DND-41 (cell line): Measurements from ENCODE around the gene CCN2.

Experiments used
- ATAC-seq: fragments of 200-7000 bp; cut with Tn5 transposase; 3 replicates; pipeline ENCODE4 v1.9.1; 2021; ENCODE audit warnings: low read depth; ENCODE audit not compliant: insufficient read depth
- DNase-seq: peaks from one replicate; pipeline ENCODE4 v3.0.0-alpha.2; 2020
- H2AFZ ChIP-seq: 2 replicates; pipeline ENCODE4 v1.6.0; 2012; ENCODE audit warnings: low read depth, low read length
- H3K27ac ChIP-seq: 2 replicates; pipeline ENCODE4 v1.5.1; 2012; ENCODE audit warnings: low read length, inconsistent platforms
- H3K27me3 ChIP-seq: fragments of 200-600 bp; sonication (generic); 2 replicates; pipeline ENCODE4 v1.6.0; 2012; ENCODE audit warnings: low read length, mild to moderate bottlenecking, inconsistent platforms; ENCODE audit not compliant: insufficient read depth, poor library complexity
- H3K36me3 ChIP-seq: 2 replicates; pipeline ENCODE4 v1.5.1; 2012; ENCODE audit warnings: low read length, inconsistent platforms; ENCODE audit not compliant: insufficient read depth
- H3K4me1 ChIP-seq: 2 replicates; pipeline ENCODE4 v1.5.1; 2012; ENCODE audit warnings: mild to moderate bottlenecking, low read length; ENCODE audit not compliant: insufficient read depth
- H3K4me2 ChIP-seq: 2 replicates; pipeline ENCODE4 v1.6.0; 2012; ENCODE audit warnings: mild to moderate bottlenecking, moderate library complexity, low read length, inconsistent platforms; ENCODE audit not compliant: insufficient read depth
- H3K4me3 ChIP-seq, 2 experiments: fragments of 200-600 bp in 1 of 2; shearing (Covaris generic) in 1 of 2; 2 replicates each; pipeline ENCODE4 v1.5.1; 2012 to 2016; ENCODE audit warnings: inconsistent platforms in 2 of 2, low read length in 2 of 2, mild to moderate bottlenecking in 2 of 2, low read depth in 1 of 2, moderate library complexity in 1 of 2
- H3K79me2 ChIP-seq: 2 replicates; pipeline ENCODE4 v1.6.0; 2012; ENCODE audit warnings: low read length, inconsistent platforms; ENCODE audit not compliant: insufficient read depth
- H3K9ac ChIP-seq: 2 replicates; pipeline ENCODE4 v1.6.0; 2012; ENCODE audit warnings: low read depth, mild to moderate bottlenecking, inconsistent platforms, low read length, moderate library complexity
- H3K9me3 ChIP-seq: 2 replicates; pipeline ENCODE4 v1.5.1; 2012; ENCODE audit warnings: low read length, moderate library complexity, mild to moderate bottlenecking, inconsistent platforms; ENCODE audit not compliant: insufficient read depth, severe bottlenecking
- H4K20me1 ChIP-seq: 2 replicates; pipeline ENCODE4 v1.6.0; 2012; ENCODE audit warnings: low read length; ENCODE audit not compliant: insufficient read depth
- EZH2 ChIP-seq: IDR thresholded peaks from 3 replicates; pipeline ENCODE4 v1.6.1; 2012; ENCODE audit warnings: borderline replicate concordance, low read depth, mild to moderate bottlenecking, moderate library complexity, low read length, inconsistent platforms; ENCODE audit not compliant: severe bottlenecking
- TF ChIP-seq, protein P1 (sequence below): IDR thresholded peaks from 2 replicates; pipeline ENCODE4 v1.5.1; 2012; ENCODE audit warnings: borderline replicate concordance, low read length, moderate library complexity, mild to moderate bottlenecking; ENCODE audit not compliant: poor library complexity, severe bottlenecking; ENCODE audit errors: extremely low read depth

The CCN2 gene

DNA sequence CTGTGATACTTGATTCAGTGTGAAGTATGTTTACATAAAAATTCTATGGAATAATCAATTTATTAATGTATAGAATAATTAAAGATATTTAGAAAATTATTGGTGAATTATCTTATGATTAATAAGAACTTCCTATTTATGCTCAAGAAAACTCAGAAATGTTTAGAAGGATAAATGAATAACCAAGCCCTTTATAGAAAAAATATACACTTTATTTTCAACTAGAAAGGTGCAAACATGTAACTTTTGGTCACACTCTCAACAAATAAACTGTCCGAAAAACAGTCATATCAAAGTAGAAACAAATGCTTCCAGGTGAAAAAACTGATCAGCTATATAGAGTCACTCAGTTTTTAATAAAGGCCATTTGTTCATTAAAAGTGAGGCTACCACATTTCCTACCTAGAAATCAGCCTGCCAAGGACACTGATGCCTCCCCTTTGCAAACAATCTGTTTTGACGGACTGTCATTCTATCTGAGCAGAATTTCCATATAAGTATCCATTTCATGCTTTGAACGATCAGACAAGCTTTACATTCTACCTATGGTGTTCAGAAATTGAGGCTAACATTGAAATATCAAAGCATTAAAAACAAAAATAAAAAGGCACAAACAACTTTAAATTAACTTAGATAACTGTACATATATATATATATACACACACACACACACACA, 3.0 kb downstream of the CCN2 start:
- no peaks in the 10 kb centered on the region for H3K27me3 ChIP-seq
- H2AFZ ChIP-seq: no peak overlapping the region
- H3K27ac ChIP-seq: no peak overlapping the region
- no peaks in the 10 kb centered on the region for H3K9me3 ChIP-seq
- H4K20me1 ChIP-seq: no peaks in the 10 kb centered on the region
- ATAC-seq (no peak), DNase-seq (no peak)
- no peak overlapping the region for H3K4me3 ChIP-seq
- no peaks in the 10 kb centered on the region for H3K79me2 ChIP-seq
- no peak overlapping the region for H3K9ac ChIP-seq
- TF ChIP-seq EZH2: no peak
- TF ChIP-seq, protein P1, sequence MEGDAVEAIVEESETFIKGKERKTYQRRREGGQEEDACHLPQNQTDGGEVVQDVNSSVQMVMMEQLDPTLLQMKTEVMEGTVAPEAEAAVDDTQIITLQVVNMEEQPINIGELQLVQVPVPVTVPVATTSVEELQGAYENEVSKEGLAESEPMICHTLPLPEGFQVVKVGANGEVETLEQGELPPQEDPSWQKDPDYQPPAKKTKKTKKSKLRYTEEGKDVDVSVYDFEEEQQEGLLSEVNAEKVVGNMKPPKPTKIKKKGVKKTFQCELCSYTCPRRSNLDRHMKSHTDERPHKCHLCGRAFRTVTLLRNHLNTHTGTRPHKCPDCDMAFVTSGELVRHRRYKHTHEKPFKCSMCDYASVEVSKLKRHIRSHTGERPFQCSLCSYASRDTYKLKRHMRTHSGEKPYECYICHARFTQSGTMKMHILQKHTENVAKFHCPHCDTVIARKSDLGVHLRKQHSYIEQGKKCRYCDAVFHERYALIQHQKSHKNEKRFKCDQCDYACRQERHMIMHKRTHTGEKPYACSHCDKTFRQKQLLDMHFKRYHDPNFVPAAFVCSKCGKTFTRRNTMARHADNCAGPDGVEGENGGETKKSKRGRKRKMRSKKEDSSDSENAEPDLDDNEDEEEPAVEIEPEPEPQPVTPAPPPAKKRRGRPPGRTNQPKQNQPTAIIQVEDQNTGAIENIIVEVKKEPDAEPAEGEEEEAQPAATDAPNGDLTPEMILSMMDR: no peak
- no peaks in the 10 kb centered on the region for H3K36me3 ChIP-seq
- H3K4me2 ChIP-seq: no peak overlapping the region
- H3K4me1 ChIP-seq: no peaks in the 10 kb centered on the region

DNA sequence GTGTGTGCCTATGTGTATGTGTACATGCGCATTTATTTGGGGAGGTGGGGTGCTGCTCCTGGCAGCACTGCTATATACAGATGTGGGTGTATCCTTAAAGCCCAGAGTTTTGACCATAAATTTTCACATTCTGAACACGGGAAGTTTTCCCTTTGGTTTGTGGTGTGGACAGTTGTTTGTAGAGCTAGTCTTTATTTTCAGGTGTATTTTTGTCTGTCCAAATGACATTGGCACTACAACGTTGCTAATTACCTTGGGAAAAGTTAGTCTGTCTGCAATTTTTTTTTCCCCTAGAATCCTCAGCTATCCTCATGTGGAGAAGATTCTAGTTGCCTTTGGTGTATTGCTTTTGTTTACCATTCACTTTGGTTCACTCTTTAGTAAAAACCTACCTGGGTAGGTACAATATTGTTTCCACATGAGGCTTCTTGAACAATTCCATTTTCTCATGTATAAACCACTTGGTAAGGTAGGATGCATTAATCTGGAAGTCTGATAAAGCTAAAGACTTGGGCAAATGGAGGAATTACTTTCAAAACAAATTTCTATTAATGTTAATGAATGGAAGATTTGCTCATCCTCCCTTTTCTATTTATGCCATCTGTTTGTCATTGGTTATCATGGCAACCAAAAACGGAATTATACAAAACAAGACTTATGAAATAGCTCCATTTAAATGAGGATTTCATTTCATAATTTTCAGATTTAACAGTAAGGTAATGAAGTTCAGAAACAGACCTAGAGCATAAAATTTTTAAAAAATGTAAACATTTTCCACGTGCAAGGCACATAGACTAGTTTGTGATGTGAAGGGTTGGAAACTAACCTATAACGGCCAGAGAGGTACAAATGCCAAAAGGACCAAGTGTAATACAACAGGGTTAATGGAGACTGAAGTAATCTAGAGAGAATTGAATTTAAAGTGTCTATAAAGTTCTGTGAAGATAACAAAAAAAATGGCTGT, 3.9 kb downstream of the CCN2 start:
- DNase-seq: no peak

DNA sequence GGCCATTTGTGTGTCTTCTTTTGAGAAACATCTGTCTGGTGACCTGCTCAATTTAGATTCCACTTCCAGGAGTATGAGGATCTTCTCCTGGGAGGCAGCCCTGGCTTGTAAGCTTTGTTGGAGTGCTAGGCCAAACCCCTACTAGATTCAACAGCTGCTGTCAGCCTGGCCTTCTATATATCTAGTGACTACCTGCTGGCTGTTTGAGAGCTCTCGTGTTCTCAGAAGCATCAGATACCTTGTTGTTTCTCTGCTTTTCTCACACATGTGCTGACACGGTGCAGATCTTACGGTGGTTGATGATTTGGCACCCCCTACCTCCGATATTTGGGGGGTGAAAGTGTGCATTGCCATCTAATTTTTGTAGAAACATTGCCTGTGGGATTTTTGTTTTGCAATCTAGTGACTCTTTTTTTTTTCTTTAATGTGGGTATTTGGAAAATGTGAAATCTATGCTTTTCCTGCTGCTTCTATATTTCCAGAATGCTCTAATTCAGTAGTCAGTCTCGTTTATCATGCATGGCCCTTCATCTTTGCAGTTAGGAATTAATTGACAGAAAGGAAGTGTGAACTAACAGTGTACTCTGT, 4.7 kb downstream of the CCN2 start:
- Histone ChIP-seq H3K27ac (no peak overlapping the region), H3K79me2 (no peaks in the 10 kb centered on the region), H2AFZ (no peak overlapping the region), H3K27me3 (no peaks in the 10 kb centered on the region), H3K4me2 (no peak overlapping the region), H3K36me3 (no peaks in the 10 kb centered on the region), H3K9ac (no peak overlapping the region), H3K9me3 (no peaks in the 10 kb centered on the region), H4K20me1 (no peaks in the 10 kb centered on the region), H3K4me3 (no peak overlapping the region), H3K4me1 (no peaks in the 10 kb centered on the region)
- TF ChIP-seq EZH2: no peak
- TF ChIP-seq, protein P1: no peak
- no peak for DNase-seq
- no peak for ATAC-seq

More for the DNA sequence above, 3.9 kb downstream of the CCN2 start:
- H3K4me3 ChIP-seq: no peak overlapping the region
- TF ChIP-seq, protein P1: no peak
- H4K20me1 ChIP-seq: no peaks in the 10 kb centered on the region
- ATAC-seq: no peak
- no peak overlapping the region for H3K27ac ChIP-seq
- H3K79me2 ChIP-seq: no peaks in the 10 kb centered on the region
- no peaks in the 10 kb centered on the region for H3K4me1 ChIP-seq
- no peaks in the 10 kb centered on the region for H3K27me3 ChIP-seq
- H3K9ac ChIP-seq: no peak overlapping the region
- no peak overlapping the region for H3K4me2 ChIP-seq
- no peak overlapping the region for H2AFZ ChIP-seq
- H3K36me3 ChIP-seq: no peaks in the 10 kb centered on the region
- H3K9me3 ChIP-seq: no peaks in the 10 kb centered on the region
